Uterus (tissue), 2 donors: ENCODE measurements around the gene RAD51B.

ENCODE experiments used
- CTCF ChIP-seq, 4 experiments: fragments of 200-600 bp in 2 of 4; fragments of 450-650 bp in 2 of 4; sonication (generic) in 2 of 4; IDR thresholded peaks; one replicate each; pipeline ENCODE4 v1.5.1; 2016 to 2019; ENCODE audit warnings: antibody characterized with exemption in 4 of 4, mild to moderate bottlenecking in 2 of 4, moderate library complexity in 1 of 4
- POLR2A ChIP-seq, 2 donors: fragments of 450-650 bp; IDR thresholded peaks; one replicate each; pipeline ENCODE4 v1.6.1; 2016; ENCODE audit warnings: antibody characterized with exemption in 2 of 2, mild to moderate bottlenecking in 1 of 2, moderate library complexity in 1 of 2

GRCh38 chr14:68470361-68470760 is 650.8 kb downstream of the RAD51B start:
- TF ChIP-seq CTCF (IDR thresholded peaks at IDR 0.05): no peak
- no peak for TF ChIP-seq POLR2A (IDR thresholded peaks at IDR 0.05)
